Measurements from ENCODE around the gene ZBTB6.

DNA sequence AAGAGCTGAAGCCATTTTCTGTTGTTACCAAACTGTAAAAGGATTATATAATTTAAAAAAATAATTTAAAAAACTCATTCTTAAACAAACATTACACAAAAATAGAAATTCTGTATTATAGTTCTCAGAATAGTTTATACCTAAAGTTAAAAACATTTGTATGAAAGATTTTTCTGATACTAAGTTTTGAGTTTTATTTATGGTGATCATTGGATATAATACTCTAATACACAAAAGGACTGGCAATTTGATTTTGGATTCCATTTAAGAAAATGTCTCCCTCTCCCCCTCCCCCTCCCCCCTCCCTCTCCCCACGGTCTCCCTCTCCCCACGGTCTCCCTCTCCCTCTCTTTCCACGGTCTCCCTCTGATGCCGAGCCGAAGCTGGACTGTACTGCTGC, 47.0 kb downstream of the ZBTB6 start:
- no peak for TF ChIP-seq POLR2A (IDR thresholded peaks at IDR 0.05; ENCODE audit: low read length)
- TF ChIP-seq GATA1 (IDR thresholded peaks at IDR 0.05; ENCODE audit: low read depth, low read length) = no peak

Measured in erythroblast (primary cell).